IMR-90 (cell line): ENCODE results near the gene SHC2. TPM values are rescaled to one million over a fixed set of nuclear protein-coding genes. Genes with fewer than 3 reads are reported as not detected.

Source experiments
- ATAC-seq: fragments of 200-7000 bp; cut with Tn5 transposase; 2 replicates; pipeline ENCODE4 v1.9.1; 2020; ENCODE audit warnings: low read depth, mild to moderate bottlenecking, moderate library complexity
- BruUV-seq: library from RNA; stranded (reverse); fragments of 400-500 nt; replicated peaks from 2 replicates; lab custom pipeline; 2021; lab: Mats Ljungman, UMichigan
- CTCF ChIA-PET: fragments of 300-600 bp; formaldehyde crosslinking; extraction: SDS; loops from one replicate; lab custom pipeline; 2021; ENCODE audit warnings: antibody characterized with exemption; lab: Yijun Ruan, JAX
- POLR2A ChIA-PET: fragments of 300-600 bp; sonication (Branson Sonifier 250); formaldehyde crosslinking; loops from one replicate; lab custom pipeline; 2022; ENCODE audit warnings: antibody characterized with exemption; ENCODE audit not compliant: unreplicated experiment; lab: Charles Lee
- DNase-seq: peaks from one replicate; pipeline ENCODE4 v3.0.0; 2013
- H2AFZ ChIP-seq: replicated peaks from 2 replicates; pipeline ENCODE3; 2013; ENCODE audit warnings: low read length, mild to moderate bottlenecking; ENCODE audit not compliant: poor library complexity
- H2AK5ac ChIP-seq: 2 replicates; pipeline ENCODE4 v1.6.1; 2013; ENCODE audit warnings: low read depth, low read length, inconsistent platforms
- H2AK9ac ChIP-seq: replicated peaks from 2 replicates; pipeline ENCODE3; 2013; ENCODE audit warnings: mild to moderate bottlenecking, low read depth, low read length, moderate library complexity; ENCODE audit not compliant: poor library complexity
- H2BK120ac ChIP-seq: 2 replicates; pipeline ENCODE4 v1.6.1; 2013; ENCODE audit warnings: low read depth, low read length, inconsistent platforms
- H2BK15ac ChIP-seq: 3 replicates; pipeline ENCODE4 v1.6.1; 2013; ENCODE audit warnings: low read depth, low read length, inconsistent platforms
- H2BK20ac ChIP-seq: 2 replicates; pipeline ENCODE4 v1.6.1; 2013; ENCODE audit warnings: low read depth, mild to moderate bottlenecking, inconsistent platforms, low read length, moderate library complexity
- H2BK5ac ChIP-seq: 2 replicates; pipeline ENCODE4 v1.6.1; 2013; ENCODE audit warnings: mild to moderate bottlenecking, low read depth, low read length, inconsistent platforms; ENCODE audit not compliant: poor library complexity, severe bottlenecking
- H3K14ac ChIP-seq: replicated peaks from 2 replicates; pipeline ENCODE4 v1.6.1; 2013; ENCODE audit warnings: low read depth, low read length, inconsistent platforms
- H3K18ac ChIP-seq: 2 replicates; pipeline ENCODE4 v1.6.1; 2013; ENCODE audit warnings: low read depth, low read length, control low read depth
- H3K23ac ChIP-seq: 2 replicates; pipeline ENCODE4 v1.6.1; 2013; ENCODE audit warnings: low read depth, low read length, inconsistent platforms
- H3K27ac ChIP-seq: 2 replicates; pipeline ENCODE4 v1.5.1; 2013; ENCODE audit warnings: mild to moderate bottlenecking, control low read depth, low read length; ENCODE audit not compliant: insufficient read depth
- H3K27me3 ChIP-seq: 2 replicates; pipeline ENCODE4 v1.6.1; 2013; ENCODE audit warnings: low read length; ENCODE audit not compliant: control insufficient read depth, insufficient read depth
- H3K36me3 ChIP-seq: 2 replicates; pipeline ENCODE4 v1.6.1; 2013; ENCODE audit warnings: low read length, mixed read lengths; ENCODE audit not compliant: control insufficient read depth, insufficient read depth
- H3K4ac ChIP-seq: 2 replicates; pipeline ENCODE4 v1.6.1; 2013; ENCODE audit warnings: low read depth, low read length, inconsistent platforms
- H3K4me1 ChIP-seq: 2 replicates; pipeline ENCODE4 v1.6.1; 2013; ENCODE audit warnings: low read length, mixed read lengths; ENCODE audit not compliant: control insufficient read depth, insufficient read depth
- H3K4me2 ChIP-seq: 2 replicates; pipeline ENCODE4 v1.6.1; 2013; ENCODE audit warnings: low read depth, mild to moderate bottlenecking, control low read depth, low read length, moderate library complexity
- H3K4me3 ChIP-seq: 2 replicates; pipeline ENCODE4 v1.5.1; 2013; ENCODE audit warnings: low read depth, mild to moderate bottlenecking, control low read depth, low read length, moderate library complexity; ENCODE audit not compliant: insufficient read depth
- H3K56ac ChIP-seq: 2 replicates; pipeline ENCODE4 v1.6.1; 2013; ENCODE audit warnings: low read length, inconsistent platforms; ENCODE audit not compliant: insufficient read depth; ENCODE audit errors: extremely low read depth
- H3K79me1 ChIP-seq, 2 experiments: 2 replicates each; pipeline ENCODE4 v1.6.1; 2013; ENCODE audit warnings: low read length in 2 of 2, inconsistent platforms in 1 of 2, low read depth in 1 of 2
- H3K9ac ChIP-seq: 2 replicates; pipeline ENCODE4 v1.6.1; 2013; ENCODE audit warnings: low read depth, low read length, control low read depth
- H3K9me1 ChIP-seq: 2 replicates; pipeline ENCODE4 v1.6.1; 2013; ENCODE audit warnings: low read length, inconsistent platforms; ENCODE audit not compliant: insufficient read depth
- H3K9me3 ChIP-seq: 2 replicates; pipeline ENCODE4 v1.6.1; 2013; ENCODE audit warnings: low read length; ENCODE audit not compliant: control insufficient read depth, insufficient read depth
- H4K20me1 ChIP-seq: 2 replicates; pipeline ENCODE4 v1.6.1; 2013; ENCODE audit warnings: low read length, inconsistent platforms; ENCODE audit not compliant: insufficient read depth
- H4K5ac ChIP-seq: 2 replicates; pipeline ENCODE4 v1.6.1; 2013; ENCODE audit warnings: mild to moderate bottlenecking, low read depth, low read length, control low read depth
- H4K8ac ChIP-seq, 2 experiments: 2 replicates each; pipeline ENCODE4 v1.6.1; 2013; ENCODE audit warnings: low read depth in 2 of 2, low read length in 2 of 2, control low read depth in 1 of 2, inconsistent platforms in 1 of 2
- H4K91ac ChIP-seq: 2 replicates; pipeline ENCODE4 v1.6.1; 2013; ENCODE audit warnings: low read depth, low read length, inconsistent platforms; ENCODE audit not compliant: insufficient read depth
- BHLHE40 ChIP-seq: fragments of 150-350 bp; IDR thresholded peaks from 2 replicates; pipeline ENCODE4 v1.6.1; 2016; ENCODE audit warnings: mild to moderate bottlenecking, low read depth, low read length
- CEBPB ChIP-seq: IDR thresholded peaks from 2 replicates; pipeline ENCODE4 v1.6.1; 2012; ENCODE audit warnings: low read depth, low read length, improper control_type of control experiment
- MAZ ChIP-seq: IDR thresholded peaks from 2 replicates; pipeline ENCODE4 v1.6.1; 2012; ENCODE audit warnings: low read depth, mild to moderate bottlenecking, low read length, improper control_type of control experiment, moderate library complexity, borderline replicate concordance
- NFE2L2 ChIP-seq: fragments of 150-350 bp; IDR thresholded peaks from 2 replicates; pipeline ENCODE4 v1.6.1; 2016; ENCODE audit warnings: low read depth, mild to moderate bottlenecking, low read length
- RAD21 ChIP-seq: IDR thresholded peaks from 2 replicates; pipeline ENCODE4 v1.6.1; 2012; ENCODE audit warnings: low read length, improper control_type of control experiment
- WGBS, 2 experiments: methylation state at CpG; one replicate each; pipeline versions ENCODE4 v1.1.5 to v1.1.7; 2013; ENCODE audit warnings: missing lambda C conversion rate in 2 of 2; ENCODE audit not compliant: insufficient read length in 1 of 2; ENCODE audit errors: extremely low coverage in 2 of 2; 5-methylcytosine and 5-hydroxymethylcytosine counted together
- dilution Hi-C: fragments of 300-500 bp; cut with HindIII; formaldehyde crosslinking; loops from one replicate; pipeline ENCODE4 v1.14.3; 2018; ENCODE audit warnings: low sequenced_read_pairs; ENCODE audit not compliant: unreplicated experiment
- in situ Hi-C: fragments of 300-500 bp; cut with MboI; formaldehyde crosslinking; loops from 3 replicates; pipeline ENCODE4 v1.14.3; 2019; ENCODE audit warnings: low sequenced_read_pairs, inconsistent platforms, mixed read lengths
- intact Hi-C: fragments of 100-400 bp; cut with micrococcal nuclease; formaldehyde crosslinking; loops from 2 replicates; pipeline ENCODE4 v1.10.0; 2022
- polyA plus RNA-seq, 3 experiments: library from polyadenylated mRNA; depleted of rRNA; stranded (reverse); fragments of >200 nt; gene quantifications; 2 replicates each; pipeline ENCODE4 v1.2.3, GENCODE V29; 2012; ENCODE audit warnings: low replicate concordance in 1 of 3
- total RNA-seq: library from RNA; depleted of rRNA; stranded (reverse); fragments of >200 nt; gene quantifications from 2 replicates; pipeline ENCODE4 v1.2.3, GENCODE V29; 2012

SHC2 gene
- total and polyA plus RNA-seq, 2 of the 4 experiments (the other 2 are of a cell fraction) = 0.68 TPM; not detected in 1

DNA sequence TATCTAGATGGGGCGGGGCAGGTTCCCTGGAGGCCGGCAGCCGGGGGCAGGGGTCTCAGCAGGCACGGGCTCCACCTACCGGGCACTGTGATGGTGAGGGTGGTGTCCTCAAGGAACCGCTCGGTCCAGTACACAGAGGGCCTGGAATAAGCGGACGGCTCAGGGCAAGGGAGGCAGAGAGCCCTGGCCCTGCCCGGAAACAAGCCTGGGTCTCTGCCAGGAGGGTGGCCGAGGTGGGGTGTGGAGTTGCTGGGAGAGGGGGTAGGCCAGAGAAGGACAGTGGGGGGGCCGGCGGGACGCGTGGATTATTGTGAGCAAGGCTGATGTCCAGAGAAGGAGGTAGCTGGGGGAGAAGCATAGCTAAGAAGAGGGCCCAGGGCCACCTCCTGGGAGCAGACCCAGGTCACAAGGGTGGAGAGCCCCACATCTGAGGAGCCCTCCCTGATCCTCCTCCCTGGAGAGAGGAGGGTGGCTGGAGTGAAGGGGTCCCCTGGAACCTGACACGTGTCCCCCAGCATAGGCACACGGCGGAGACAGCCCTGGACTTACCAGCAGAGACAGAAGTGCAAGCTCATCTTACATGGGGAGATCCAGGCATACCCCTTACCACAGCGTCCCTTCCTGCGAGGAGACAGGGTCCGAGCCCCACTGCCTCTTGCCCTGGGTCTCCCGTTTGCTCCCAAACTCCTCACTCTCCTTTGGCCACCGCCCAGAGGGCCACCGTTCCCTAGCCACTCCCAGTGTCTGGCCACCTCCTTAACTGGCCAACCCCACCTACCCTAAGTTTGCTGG is 87.2 kb downstream of the SHC2 start (continued):
- TF ChIP-seq CEBPB = no peak

DNA sequence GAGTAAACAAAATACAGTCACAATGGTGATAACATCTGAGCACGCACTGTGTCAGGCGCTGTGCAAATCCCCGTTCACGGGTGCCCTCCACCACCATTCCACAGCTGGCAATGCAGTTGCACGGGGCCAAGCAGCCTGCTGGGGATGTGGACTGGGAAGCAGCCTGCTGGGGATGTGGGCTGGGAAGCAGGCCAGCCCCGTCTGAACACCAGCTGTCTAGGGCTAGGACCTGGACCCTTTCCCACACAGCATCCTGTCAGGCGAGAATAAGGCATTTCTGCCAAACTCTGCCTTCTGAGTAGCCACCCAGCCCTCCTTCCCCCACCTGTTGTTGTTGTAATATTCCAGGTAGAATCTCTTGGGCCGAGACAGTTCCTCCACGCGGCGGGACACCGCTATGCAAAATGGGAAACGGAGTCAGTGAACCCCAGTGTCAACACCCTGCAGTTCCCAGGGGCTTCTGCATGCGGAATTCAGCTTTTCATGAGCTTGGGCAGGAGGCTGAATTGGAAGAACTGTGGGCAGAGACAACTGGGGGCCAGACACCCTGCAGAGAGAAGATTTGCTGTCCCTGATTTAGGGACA is 88.4 kb downstream of the SHC2 start:
- dilution Hi-C loops (no loop called here), intact Hi-C loops (no loop called here), in situ Hi-C loops (no loop called here)
- H2AK5ac ChIP-seq = no peak overlapping the region
- H2AFZ ChIP-seq = no peak overlapping the region
- H2AK9ac ChIP-seq = no peak overlapping the region
- no peak overlapping the region for H3K9ac ChIP-seq
- no peak overlapping the region for H2BK5ac ChIP-seq
- 68% methylated on average over 6 of the region's 14 CpGs; no CpG with 5 or more reads in 1 of the 2 experiments for WGBS, 2 experiments
- no peak overlapping the region for H2BK20ac ChIP-seq
- no TSS peak for BruUV-seq
- H4K8ac ChIP-seq = no peak overlapping the region
- H3K23ac ChIP-seq = no peak overlapping the region
- H4K20me1 ChIP-seq = no peaks in the 10 kb centered on the region
- no peak overlapping the region for H3K4me3 ChIP-seq
- CTCF ChIA-PET = no interaction called here
- H3K4ac ChIP-seq = no peak overlapping the region
- TF ChIP-seq RAD21 (no peak), MAZ (no peak), NFE2L2 (no peak), BHLHE40 (no peak)
- no peak overlapping the region for H3K18ac ChIP-seq
- no peaks in the 10 kb centered on the region for H3K36me3 ChIP-seq
- no peaks in the 10 kb centered on the region for H3K9me1 ChIP-seq
- peaks cover 65% of the 10 kb centered on the region for H3K27me3 ChIP-seq
- no peak overlapping the region for H3K14ac ChIP-seq
- no peak overlapping the region for H2BK120ac ChIP-seq
- POLR2A ChIA-PET = no interaction called here
- H4K5ac ChIP-seq = no peak overlapping the region
- no peak overlapping the region for H2BK15ac ChIP-seq
- H4K91ac ChIP-seq = no peak overlapping the region
- H3K9me3 ChIP-seq = peaks cover 2% of the 10 kb centered on the region; the same call in 1 of the 2 replicates
- H3K27ac ChIP-seq = no peak overlapping the region
- no peak overlapping the region for H3K56ac ChIP-seq
- peak; percentile 70 for DNase-seq
- H3K79me1 ChIP-seq = no peaks in the 10 kb centered on the region
- H3K4me2 ChIP-seq = no peak overlapping the region
- H3K4me1 ChIP-seq = peaks cover 1% of the 10 kb centered on the region; the same call in 1 of the 2 replicates
- ATAC-seq = peak; percentile 88
